ENCODE measurements around the gene TBC1D14.
A peak's percentile ranks its signal among the peaks of the same experiment; 100 is the strongest.
"Not testable (repeated sequence)": the region's sequence is repeated elsewhere in the genome, so short reads cannot be mapped to it uniquely, and the experiment has no call there.

Gene TBC1D14

DNA sequence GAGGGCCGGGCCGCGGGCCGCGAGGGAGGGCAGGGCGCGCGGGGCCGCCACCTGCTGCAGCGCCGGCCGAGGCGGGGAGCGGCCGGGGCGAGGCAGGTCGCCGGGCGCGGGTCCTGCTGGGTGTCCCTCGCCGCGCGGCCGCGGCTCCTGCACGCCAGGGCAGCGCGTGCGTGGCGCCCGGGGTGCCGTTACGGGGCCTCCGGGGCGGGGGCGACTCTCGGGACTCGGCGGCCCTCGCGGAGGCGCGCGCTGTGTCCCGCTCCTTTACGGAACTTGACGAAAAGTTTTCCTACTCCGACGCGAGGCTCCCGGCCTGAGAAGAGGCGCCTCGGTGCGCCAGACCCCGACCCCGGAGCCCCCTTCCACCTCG lies 329 bp downstream of the TBC1D14 start:
- DNase-seq (ENCODE audit: low read depth in 3 of 3): peak in 1 of 3 experiments; percentile 41

DNA sequence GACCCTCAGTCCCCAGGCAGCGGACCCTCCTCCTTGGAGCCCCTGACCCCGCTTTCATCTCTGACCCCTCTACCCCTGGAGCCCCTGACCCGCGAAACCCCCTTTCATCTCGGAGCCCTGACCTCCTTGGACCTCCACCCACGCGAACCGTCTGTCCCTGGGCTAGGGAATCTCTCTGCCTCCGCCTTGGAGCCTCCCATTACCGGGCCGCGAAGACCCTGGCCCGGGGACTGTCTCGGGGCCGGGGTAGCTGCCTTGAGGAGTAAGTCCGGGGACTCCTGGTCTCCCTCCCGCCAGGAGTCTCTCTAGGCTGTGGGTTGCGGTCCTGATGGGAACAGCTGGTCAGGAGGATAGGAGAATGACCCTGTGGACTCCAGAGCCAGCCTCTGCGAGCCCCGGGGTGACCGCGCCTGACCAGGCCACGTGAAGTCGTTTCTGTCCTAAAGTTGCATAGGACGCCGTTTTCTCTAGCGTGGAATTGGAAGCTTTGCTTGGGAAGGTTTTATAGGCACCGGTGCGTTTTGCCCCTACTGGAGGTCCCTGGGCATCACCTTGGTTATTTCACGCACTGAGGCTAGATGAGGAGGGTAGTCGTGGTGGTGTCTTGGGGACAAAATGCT lies 824 bp downstream of the TBC1D14 start:
- peak in 1 of 3 experiments; percentile 15 for DNase-seq (ENCODE audit: low read depth in 3 of 3)

DNA sequence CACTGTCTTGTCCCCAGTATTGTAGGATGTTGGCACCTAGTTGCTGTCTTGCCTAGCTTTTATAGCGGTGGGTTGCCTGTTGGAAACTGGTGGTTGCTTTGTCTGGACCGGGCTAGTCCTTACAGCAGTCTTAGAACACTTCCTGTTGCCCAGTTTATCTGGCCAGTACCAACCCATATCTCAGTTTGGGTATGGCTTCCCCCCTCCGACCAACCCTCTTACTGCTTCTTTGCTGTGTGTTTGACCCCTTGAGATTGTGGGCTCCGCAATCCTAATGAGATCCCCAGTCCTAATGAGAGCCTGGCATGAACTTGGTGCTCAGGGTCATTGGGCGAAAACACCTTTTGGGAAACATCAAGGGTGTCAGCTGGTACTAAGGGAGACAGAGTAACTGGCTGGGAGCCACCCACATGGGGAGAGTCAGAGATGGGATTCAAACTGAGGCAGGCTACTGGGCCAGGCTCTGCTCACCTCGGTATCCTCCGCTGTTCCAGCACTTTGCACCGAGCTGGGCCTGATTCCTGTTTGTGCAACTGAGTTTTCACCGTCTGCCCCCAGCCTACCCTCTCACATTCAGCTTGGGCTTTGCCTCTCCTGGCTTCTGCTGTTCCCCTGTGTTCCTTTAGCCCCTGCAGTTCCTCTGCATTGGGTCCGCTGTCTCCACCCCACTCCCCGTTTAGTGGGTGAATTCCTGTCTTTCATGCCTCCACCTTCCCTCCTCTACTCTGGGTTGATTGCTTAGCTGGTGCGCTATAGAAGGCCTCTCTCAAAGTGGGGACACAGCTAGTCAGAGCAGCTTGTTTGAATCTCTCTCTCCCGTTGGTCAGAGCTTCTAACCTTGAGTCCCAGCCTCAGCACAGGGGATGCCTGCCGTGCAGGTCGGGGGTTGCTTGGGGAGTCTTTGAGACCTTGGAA lies 1.6 kb downstream of the TBC1D14 start:
- no peak for DNase-seq (ENCODE audit: low read depth in 3 of 3)

DNA sequence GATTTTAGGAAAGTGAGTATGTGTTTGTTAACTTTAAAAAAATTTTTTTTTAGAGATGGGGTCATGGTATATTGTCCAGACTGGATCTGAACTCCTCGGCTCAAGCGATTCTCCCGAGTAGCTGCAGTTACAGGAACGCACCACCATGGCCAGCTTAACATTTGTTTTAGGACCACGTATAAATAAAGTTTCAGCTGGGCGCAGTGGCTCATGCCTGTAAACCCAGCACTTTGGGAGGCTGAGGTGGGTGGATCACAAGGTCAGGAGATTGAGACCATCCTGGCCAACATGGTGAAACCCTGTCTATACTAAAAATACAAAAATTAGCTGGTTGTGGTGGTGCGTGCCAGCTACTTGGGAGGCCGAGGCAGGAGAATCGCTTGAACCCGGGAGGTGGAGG lies 2.3 kb downstream of the TBC1D14 start:
- not testable (repeated sequence) for DNase-seq (ENCODE audit: low read depth in 3 of 3)

DNA sequence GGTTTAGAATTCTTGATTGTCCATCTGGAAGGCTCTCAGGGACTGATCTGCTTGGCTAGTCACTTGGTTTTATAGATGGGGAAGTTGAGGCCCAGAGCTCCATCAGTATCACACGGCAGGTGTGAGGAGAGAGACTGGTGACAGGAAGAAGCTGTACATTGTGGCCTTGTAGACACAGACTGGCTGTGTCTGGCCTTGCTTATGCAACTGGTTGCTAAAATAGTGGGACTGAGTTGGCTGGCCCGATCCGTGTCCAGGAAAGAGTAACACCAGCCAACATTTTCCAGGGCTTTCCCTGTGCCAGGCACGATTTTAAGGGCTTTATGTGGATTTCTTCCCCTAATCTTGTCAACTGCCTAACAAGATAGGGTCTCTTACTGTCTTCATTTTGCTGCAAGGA lies 2.8 kb downstream of the TBC1D14 start:
- DNase-seq (ENCODE audit: low read depth in 3 of 3): no peak

DNA sequence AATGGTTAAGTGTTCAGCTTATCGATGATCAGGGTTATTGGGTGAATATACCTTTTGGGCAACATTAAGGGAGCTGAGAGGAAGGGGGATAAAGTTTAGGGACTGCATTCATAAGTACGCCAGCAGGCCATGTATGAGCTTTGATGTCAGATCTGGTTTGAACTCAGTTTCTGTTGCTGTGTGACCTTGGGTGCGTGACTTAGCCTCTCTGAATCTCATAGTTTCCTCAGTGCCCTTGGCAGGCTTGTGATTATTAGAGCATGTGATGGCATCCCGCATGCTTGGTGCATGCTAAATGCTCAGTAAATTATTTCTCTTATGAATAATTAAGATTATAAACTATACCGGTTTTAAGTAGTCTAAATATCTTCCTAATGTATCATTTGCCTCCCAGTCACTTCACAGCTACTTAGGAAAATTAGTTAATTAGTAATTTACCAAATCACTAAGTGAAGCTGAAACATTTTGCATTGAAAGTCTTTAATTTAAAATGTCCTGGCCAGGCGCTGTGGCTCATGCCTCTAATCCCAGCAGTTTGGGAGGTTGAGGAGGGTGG lies 3.8 kb downstream of the TBC1D14 start:
- no peak for DNase-seq (ENCODE audit: low read depth in 3 of 3)

DNA sequence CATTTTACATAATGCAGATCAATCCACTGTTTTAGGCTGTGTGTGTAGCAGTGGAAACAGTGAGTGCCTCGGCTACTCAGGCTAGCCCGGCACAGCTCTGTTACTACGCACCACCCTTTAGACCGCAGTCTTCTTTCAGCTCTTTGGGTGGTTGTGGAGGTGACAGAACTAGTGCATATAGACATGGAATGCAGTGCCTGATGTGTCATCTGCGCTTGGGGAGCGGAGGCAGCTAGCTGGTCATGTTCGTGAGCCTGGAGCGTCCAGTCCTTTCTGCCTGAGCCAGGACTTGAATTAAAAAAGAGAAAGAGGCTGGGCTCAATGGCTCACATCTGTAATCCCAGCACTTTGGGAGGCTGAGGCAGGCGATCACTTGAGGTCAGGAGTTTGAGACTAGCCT lies 4.8 kb downstream of the TBC1D14 start:
- DNase-seq (ENCODE audit: low read depth in 3 of 3): no peak

DNA sequence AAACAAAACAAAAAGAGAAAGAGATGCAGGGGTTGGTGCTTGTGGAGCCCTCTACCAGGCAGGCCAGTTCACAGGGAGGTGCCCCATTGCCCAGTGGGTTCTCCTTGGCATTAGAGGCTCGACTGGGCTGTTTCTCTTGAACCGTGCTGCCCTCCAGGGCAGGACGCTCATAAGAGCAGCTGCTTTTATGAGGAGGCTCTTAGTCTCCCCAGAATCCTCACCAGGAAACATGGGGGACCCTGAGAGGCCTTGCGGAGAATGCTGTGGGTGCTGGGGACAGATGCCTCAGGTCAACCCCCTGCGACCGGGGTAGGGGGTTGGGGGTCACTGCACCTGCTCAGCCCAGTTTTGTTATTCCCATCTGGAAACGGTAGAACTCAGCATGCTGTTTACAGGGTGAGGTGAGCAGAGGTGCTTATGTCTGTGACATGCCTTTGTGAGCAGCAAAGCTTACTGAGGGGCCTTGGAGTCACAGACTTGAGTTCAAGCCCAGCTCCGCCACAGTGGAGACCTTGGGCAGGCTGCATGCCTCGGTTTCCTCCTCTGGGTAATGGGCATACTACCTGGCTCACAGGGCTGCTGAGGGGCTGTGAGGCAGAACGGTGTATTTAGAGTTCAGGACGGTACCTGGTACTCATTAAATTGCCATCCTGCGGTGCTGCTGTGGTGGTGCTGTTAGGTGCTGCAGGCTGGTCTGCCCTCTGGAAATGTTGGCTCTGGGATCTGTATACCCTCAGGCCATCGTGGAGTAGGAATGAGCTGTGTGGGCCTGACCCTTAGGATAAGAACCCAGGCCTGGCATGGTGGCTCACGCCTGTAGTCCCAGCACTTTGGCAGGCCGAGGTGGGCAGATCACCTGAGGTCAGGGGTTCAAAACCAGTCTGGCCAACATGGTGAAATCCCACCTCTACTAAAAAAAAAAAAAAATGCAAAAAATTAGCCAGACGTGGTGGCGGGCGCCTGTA lies 5.7 kb downstream of the TBC1D14 start:
- DNase-seq (ENCODE audit: low read depth in 3 of 3): no peak

DNA sequence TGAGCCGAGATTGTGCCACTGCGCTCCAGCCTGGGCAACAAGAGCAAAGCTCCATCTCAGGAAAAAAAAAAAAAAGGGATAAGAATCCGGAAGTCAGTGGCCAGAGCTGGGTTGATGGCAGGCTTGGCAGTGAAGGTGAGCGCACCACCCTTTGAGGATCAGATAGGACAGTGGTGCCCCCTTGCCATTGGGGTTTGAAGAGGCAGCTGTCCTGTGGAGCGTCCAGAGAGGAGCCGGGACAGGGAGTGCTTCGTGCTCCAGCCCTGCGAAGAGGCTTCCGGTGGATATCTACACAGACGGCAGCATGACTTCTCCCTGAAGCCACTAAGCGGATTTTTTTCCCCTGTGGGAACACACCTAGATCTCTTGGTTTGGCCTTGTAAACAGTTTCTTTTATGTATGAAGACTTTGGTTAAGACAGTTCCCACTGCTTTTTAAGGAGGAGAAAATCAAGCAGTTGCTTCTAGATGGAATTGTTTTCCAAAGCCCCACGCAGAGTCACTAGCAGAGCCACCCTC lies 6.5 kb downstream of the TBC1D14 start:
- DNase-seq (ENCODE audit: low read depth in 3 of 3): no peak

DNA sequence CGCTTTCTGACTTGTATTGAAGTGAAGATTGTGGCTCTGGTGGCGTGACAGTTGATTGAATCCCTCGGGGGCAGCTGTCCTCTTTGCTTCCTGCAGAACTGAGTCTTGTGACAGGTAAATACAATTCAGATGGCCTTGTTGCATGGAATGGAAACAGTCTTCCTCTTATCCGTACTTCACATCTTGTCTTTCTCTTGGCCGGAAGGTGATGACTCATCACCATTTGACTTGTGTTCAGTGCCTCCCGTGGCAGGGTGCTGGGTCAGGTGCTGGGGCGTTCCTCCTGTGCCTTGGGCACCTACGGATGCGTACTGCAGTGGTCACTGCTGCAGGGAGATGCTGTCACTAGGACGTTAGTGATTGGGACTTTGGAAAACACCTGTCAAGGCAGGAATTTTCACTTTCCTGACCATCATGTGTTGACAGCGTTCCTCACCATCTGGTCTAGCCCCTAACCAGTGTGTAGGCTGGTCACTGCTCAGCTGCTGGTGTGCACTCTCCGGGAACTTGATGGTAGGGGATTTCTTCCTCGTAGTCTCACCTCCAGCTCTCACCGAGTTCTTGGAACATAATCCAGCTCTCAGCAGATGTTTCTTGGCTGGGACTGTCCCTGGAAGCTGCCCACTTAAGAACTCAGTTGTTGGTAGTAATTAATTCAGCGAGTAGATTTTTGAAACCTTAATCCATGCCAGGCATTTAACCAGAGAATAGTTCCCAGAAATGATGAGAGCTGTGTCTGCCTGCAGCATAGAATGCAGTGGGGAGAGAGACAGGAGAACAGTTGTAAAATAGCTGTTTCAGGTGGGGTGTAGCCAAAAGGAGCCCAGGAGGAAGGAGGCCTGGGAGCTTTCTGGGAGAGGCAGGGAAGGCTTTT lies 7.2 kb downstream of the TBC1D14 start:
- peak in 2 of 3 experiments; percentile 40 to 55 for DNase-seq (ENCODE audit: low read depth in 3 of 3)

DNA sequence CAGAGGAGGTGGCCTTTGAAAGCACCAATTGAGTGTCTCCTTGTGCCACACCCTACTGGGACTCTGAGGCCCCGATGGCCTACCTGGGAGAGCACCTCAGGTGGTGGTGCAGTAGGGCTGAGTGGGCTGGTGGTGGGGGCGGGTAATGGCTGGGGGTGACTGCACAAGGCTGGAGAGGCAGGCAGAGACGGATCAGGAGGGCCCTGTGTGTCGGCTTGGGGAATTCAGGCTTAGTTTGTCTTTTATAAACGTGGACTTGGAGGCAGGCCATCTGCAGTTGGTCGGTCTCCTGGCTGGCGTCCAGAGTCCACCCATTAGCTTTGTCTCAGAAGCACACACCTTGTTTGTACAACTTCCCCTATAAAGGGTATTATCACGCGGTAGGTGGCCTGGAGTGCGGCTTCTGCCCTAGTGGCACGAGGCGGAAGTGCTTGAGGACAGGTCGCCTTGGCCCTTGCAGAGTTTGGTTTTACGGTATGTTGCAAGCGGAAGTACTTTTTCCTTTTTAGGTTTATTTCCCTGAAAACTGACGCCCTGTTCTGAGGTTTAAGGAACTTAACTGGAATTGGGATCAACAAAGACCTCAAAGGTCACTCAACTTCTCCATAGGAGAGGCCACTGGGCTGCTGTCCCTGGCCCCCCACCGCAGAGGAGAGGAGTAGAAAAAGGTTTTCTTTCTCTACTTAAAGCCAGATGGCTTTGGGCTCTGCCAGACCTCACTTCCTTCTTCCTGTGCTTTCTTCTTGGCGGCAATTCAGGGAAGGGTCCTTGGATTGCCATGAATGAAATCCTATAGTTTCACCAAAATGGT lies 8.0 kb downstream of the TBC1D14 start:
- peak in 1 of 3 experiments; percentile 30 for DNase-seq (ENCODE audit: low read depth in 3 of 3)

DNA sequence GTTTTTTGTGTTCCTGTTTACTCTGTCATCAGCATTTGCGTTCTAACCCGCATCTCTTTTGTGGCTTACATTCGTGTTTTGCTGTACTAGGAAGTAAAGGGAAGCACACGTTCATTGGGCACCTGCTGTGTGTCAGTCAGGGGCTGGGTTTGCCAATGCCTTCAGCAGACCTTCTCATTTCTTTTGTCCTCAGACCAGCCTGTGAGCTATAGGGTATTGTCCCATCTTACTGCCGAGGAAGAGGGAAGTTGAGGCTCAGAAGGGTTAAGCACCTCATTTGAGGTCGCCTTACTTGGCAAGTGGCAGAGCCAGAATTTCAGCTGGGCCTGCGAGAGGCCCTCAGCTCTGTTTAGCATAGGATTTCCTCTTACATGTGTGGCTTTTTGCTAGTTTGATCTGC lies 8.7 kb downstream of the TBC1D14 start:
- no peak for DNase-seq (ENCODE audit: low read depth in 3 of 3)

DNA sequence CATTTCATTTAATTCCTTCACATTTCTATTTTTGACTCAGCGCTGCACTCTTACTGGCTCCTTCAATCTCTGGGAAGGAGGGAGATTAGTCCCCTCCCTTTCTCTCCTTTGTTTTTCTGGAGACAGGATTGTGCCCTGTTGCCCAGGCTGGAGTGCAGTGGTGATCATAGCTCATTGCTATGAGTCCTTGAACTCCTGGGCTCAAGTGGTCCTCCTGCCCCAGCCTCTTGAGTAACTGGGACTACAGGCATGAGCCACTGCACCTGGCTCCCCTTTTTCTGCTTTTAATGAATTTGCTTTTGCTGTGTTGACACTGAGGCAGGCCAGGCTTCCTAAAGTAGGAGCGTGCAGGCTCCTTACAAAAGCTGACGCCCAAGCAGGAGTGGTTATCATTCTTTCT lies 10.5 kb downstream of the TBC1D14 start:
- no peak for DNase-seq (ENCODE audit: low read depth in 3 of 3)

DNA sequence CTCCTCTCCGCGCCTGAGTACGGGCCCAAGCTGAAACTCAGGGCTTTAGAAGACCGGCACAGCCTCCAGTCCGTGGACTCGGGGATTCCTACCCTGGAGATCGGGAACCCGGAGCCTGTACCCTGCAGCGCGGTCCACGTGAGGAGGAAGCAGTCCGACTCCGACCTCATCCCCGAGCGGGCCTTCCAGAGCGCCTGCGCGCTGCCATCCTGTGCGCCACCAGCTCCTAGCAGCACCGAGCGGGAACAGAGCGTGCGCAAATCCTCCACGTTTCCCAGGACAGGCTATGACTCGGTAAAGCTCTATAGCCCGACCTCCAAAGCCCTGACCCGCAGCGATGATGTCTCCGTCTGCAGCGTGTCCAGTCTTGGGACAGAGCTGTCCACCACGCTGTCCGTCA lies 13.9 kb downstream of the TBC1D14 start:
- no peak for DNase-seq (ENCODE audit: low read depth in 3 of 3)

DNA sequence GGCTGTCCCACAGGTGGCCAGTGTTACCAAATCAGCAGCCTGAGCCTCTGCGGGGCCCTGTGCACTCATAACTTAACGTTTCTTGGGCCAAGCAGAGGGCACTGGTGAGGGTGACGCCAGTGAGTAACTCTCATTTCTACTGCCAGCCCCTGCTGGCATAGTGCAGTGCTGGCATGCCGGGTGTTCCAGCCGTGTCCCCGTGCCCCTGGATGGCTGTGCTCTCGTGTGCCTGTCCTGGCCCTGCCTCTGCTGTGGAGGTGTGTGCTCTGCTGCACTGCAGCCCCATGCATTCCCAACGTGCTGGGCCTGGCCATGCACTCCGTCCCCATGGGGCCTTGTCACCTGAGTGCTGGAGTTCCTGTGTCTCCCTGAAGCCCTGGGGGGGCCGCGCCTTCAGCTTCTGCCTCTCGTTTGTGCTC lies 14.7 kb downstream of the TBC1D14 start:
- DNase-seq (ENCODE audit: low read depth in 3 of 3): no peak

DNA sequence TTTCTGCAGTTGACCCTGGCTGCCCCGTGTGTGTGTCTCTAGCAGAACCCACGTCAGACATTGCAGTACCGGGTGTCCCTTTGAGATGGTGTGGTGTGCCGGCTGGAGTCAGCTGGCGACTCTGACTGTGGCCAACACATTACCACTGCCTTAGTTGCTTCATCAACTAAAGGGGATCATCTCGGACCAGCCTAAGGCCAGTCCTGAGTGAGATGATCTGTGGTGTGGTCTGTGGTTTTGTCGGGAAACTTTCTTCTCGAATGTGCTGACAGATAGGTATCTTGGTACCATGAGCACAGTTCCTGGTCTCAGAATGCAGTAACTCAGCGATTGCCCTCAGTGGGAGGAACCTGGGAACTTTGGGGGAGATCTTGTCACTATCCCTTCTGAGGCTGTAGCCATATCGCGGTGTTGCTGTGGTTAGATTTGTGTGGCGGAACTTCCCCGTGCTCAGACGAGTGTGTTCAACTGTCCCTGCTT lies 15.8 kb downstream of the TBC1D14 start:
- DNase-seq (ENCODE audit: low read depth in 3 of 3): no peak

DNA sequence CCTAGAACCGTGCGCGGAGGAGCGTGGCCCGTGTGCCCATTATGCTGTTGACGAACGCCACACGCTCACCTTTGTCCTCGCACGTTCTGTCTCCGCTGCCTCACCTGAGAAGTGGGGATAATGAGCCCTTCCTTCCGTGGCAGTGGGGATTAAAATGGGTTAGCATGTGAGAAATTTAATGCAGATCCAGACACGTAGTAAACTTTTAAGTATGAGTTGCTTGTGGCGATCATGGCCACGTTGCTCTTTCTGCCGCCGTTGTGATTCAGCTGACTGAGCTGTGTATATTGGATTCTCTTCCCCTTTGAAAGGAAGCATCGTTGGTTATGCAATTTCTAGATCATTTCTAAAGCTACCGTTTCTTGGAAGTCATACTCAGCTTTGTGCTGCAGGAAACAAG lies 16.5 kb downstream of the TBC1D14 start:
- no peak for DNase-seq (ENCODE audit: low read depth in 3 of 3)

DNA sequence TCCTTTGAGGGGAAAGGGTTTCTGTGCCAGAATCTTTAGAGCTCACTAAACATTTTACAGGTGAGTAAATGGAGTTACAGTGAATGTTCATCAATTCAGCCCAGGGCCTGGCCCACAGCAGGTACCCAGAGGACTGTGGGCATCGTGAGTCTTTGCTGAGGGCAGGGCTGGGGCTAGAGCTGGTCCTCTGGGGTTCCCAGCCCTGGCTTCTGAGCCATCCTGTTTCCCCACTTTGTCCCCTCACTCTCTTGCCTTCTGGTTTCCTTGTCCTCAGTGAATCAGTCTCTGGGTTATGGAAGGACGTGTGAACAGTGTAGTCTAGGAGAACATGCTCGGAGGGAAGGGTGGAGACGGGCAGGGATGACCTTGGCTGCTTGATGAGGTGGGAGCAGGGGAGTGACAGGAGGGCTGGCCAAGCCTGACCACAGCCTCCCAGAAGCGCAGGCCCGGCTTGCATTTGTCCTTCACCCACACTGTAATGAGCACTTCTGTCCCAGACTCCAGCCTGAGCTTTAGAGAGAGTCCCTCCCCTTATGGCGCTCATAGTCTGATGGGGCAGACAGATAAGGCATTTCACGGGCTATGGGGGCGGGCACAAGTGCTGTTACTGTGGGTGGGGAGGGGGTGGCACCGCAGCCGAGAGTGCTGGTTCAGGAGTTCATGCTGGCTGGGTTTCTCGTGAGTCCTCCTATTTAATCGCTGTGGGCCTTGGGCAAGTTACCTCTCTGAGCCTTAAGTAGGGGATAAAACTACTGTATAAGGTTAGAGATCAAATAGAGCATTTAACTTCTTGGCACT lies 17.3 kb downstream of the TBC1D14 start:
- DNase-seq (ENCODE audit: low read depth in 3 of 3): peak in 1 of 3 experiments; percentile 60

DNA sequence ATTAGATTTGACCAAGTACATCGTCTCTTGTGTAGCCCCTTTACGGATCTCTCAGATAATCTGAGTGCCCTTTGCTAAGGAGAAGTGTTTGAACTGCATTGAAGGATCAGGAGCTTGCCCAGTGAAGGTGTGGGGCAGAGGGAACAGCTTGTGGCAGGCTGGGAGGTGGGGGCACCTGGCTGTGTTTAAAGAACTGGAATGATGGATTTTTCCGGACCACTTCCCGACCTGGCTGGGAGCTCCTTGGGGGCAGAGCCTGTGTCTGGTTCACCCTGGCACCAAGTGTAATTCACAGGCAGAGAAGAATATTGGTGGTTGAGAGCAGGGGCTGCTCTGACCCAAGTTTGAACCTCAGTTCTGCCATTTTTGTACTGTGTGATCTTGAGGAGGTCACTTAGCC lies 18.5 kb downstream of the TBC1D14 start:
- DNase-seq (ENCODE audit: low read depth in 3 of 3): no peak

Measured in stimulated activated CD4-positive, alpha-beta T cell treated with anti-CD3 and anti-CD28 coated beads, TNF-alpha, amount 100 ng/mL, for 24 hours (primary cell).